Osteoblast (primary cell): ENCODE results near the gene MTMR10. TPM values are rescaled to one million over a fixed set of nuclear protein-coding genes. Genes with fewer than 3 reads are reported as not detected.

Experiments used
- DNase-seq: peaks from one replicate; pipeline ENCODE4 v3.0.0; 2011; ENCODE audit warnings: low spot score, mixed read lengths; ENCODE audit not compliant: insufficient read length; ENCODE audit errors: missing footprints
- H2AFZ ChIP-seq: 2 replicates; pipeline ENCODE4 v1.6.0; 2011; ENCODE audit warnings: mild to moderate bottlenecking, low read length
- H3K27ac ChIP-seq: 2 replicates; pipeline ENCODE4 v1.5.1; 2011; ENCODE audit warnings: mild to moderate bottlenecking, low read depth, low read length, moderate library complexity
- H3K27me3 ChIP-seq: 2 replicates; pipeline ENCODE4 v1.6.0; 2012; ENCODE audit warnings: mild to moderate bottlenecking, control low read depth, inconsistent platforms, low read length, moderate library complexity; ENCODE audit not compliant: insufficient read depth
- H3K36me3 ChIP-seq: 2 replicates; pipeline ENCODE4 v1.5.1; 2011; ENCODE audit warnings: mild to moderate bottlenecking, low read length, control low read depth, moderate library complexity; ENCODE audit not compliant: insufficient read depth
- H3K4me1 ChIP-seq: 2 replicates; pipeline ENCODE4 v1.5.1; 2011; ENCODE audit warnings: mild to moderate bottlenecking, low read length, control low read depth, moderate library complexity; ENCODE audit not compliant: insufficient read depth
- H3K4me2 ChIP-seq: 2 replicates; pipeline ENCODE4 v1.6.0; 2011; ENCODE audit warnings: mild to moderate bottlenecking, low read length; ENCODE audit not compliant: insufficient read depth
- H3K4me3 ChIP-seq: fragments of 200-600 bp; sonication (generic); 3 replicates; pipeline ENCODE4 v1.5.1; 2012; ENCODE audit warnings: mild to moderate bottlenecking, low read length, inconsistent platforms; ENCODE audit not compliant: insufficient read depth
- H3K79me2 ChIP-seq: 2 replicates; pipeline ENCODE4 v1.6.0; 2012; ENCODE audit warnings: mild to moderate bottlenecking, low read length, control low read depth, inconsistent platforms; ENCODE audit not compliant: insufficient read depth
- H3K9me3 ChIP-seq: 2 replicates; pipeline ENCODE4 v1.5.1; 2011; ENCODE audit warnings: low read depth, low read length, control low read depth
- H4K20me1 ChIP-seq: 2 replicates; pipeline ENCODE4 v1.6.0; 2012; ENCODE audit warnings: mild to moderate bottlenecking, low read length, control low read depth; ENCODE audit not compliant: insufficient read depth
- CTCF ChIP-seq: IDR thresholded peaks from 2 replicates; pipeline ENCODE4 v1.5.1; 2011; ENCODE audit warnings: mild to moderate bottlenecking, low read depth, low read length, moderate library complexity; ENCODE audit errors: extremely low read depth
- total RNA-seq: library from RNA; depleted of rRNA; stranded (reverse); fragments of >200 nt; gene quantifications from 2 replicates; pipeline ENCODE4 v1.2.3, GENCODE V29; 2012

The MTMR10 gene
- total RNA-seq, 1 donor, result 17.4 TPM

- TF ChIP-seq CTCF, result no peak
- Histone ChIP-seq H3K4me3 (no peak overlapping the region), H3K9me3 (no peaks in the 10 kb centered on the region), H3K4me1 (no peaks in the 10 kb centered on the region), H3K27ac (no peak overlapping the region), H3K4me2 (peak overlapping the region; percentile 97), H3K36me3 (peaks cover 19% of the 10 kb centered on the region), H3K27me3 (no peaks in the 10 kb centered on the region), H4K20me1 (no peaks in the 10 kb centered on the region), H3K79me2 (no peaks in the 10 kb centered on the region), H2AFZ (no peak overlapping the region)
- DNase-seq, result no peak
Observed at GRCh38 chr15:30904812-30905211, 86.6 kb downstream of the MTMR10 start.

GRCh38 chr15:30903497-30904187 is 87.8 kb downstream of the MTMR10 start, which contains the start of gene FAN1:
TSS of gene FAN1 (plus strand) at chr15:30903915. CDS start at chr15:30904664, 749 bp downstream.
- peaks cover 7% of the 10 kb centered on the region for H3K36me3 ChIP-seq
- no peaks in the 10 kb centered on the region for H4K20me1 ChIP-seq
- H3K9me3 ChIP-seq, result no peaks in the 10 kb centered on the region
- H3K27ac ChIP-seq, result peak within 1 kb of the TSS; percentile 61
- H3K79me2 ChIP-seq, result no peaks in the 10 kb centered on the region
- no peaks in the 10 kb centered on the region for H3K4me1 ChIP-seq
- no peak for TF ChIP-seq CTCF
- peak within 1 kb of the TSS; percentile 99 for H2AFZ ChIP-seq
- peak within 1 kb of the TSS; percentile 97 for H3K4me2 ChIP-seq
- no peaks in the 10 kb centered on the region for H3K27me3 ChIP-seq
- peak within 1 kb of the TSS; percentile 96 for H3K4me3 ChIP-seq
- peak; percentile 93 for DNase-seq

GRCh38 chr15:30901889-30902288 is 89.5 kb downstream of the MTMR10 start:
- Histone ChIP-seq H3K36me3 (no peaks in the 10 kb centered on the region), H2AFZ (no peak overlapping the region), H3K4me3 (no peak overlapping the region), H4K20me1 (no peaks in the 10 kb centered on the region), H3K9me3 (no peaks in the 10 kb centered on the region), H3K4me2 (no peak overlapping the region), H3K79me2 (no peaks in the 10 kb centered on the region), H3K27me3 (no peaks in the 10 kb centered on the region), H3K27ac (no peak overlapping the region), H3K4me1 (no peaks in the 10 kb centered on the region)
- TF ChIP-seq CTCF, result no peak
- DNase-seq, result no peak

- Histone ChIP-seq H3K27ac (no peak overlapping the region), H4K20me1 (no peaks in the 10 kb centered on the region), H3K79me2 (no peaks in the 10 kb centered on the region), H2AFZ (no peak overlapping the region), H3K4me3 (no peak overlapping the region), H3K4me2 (no peak overlapping the region), H3K27me3 (no peaks in the 10 kb centered on the region), H3K9me3 (no peaks in the 10 kb centered on the region), H3K36me3 (no peaks in the 10 kb centered on the region), H3K4me1 (peaks cover 3% of the 10 kb centered on the region)
- TF ChIP-seq CTCF, result no peak
- DNase-seq, result no peak
Observed at GRCh38 chr15:30896211-30896606, 95.2 kb downstream of the MTMR10 start.
